Measurements from ENCODE around the gene SMAD2.
"Not testable (repeated sequence)": the region's sequence is repeated elsewhere in the genome, so short reads cannot be mapped to it uniquely, and the experiment has no call there.

The SMAD2 gene

DNA sequence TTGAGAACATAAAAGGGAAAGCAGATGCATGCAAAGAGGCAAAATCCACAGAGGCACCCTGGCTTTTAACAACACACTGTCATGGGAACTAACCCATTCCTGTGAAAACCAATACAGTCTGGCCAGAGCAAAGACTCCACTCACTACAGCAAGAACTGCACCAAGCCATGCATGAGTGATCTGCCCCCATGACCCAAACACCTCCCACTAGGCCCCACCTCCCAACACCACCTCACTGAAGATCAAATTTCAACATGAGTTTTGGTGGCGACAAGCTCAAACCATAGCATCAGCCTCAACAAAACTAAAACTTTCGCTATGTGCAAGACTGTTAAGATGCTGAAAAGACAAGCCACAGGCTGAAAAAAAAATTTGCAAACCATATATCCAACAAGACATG lies 162.8 kb downstream of the SMAD2 start:
- no peak for DNase-seq (ENCODE audit: low spot score)
- TF ChIP-seq, protein P1, sequence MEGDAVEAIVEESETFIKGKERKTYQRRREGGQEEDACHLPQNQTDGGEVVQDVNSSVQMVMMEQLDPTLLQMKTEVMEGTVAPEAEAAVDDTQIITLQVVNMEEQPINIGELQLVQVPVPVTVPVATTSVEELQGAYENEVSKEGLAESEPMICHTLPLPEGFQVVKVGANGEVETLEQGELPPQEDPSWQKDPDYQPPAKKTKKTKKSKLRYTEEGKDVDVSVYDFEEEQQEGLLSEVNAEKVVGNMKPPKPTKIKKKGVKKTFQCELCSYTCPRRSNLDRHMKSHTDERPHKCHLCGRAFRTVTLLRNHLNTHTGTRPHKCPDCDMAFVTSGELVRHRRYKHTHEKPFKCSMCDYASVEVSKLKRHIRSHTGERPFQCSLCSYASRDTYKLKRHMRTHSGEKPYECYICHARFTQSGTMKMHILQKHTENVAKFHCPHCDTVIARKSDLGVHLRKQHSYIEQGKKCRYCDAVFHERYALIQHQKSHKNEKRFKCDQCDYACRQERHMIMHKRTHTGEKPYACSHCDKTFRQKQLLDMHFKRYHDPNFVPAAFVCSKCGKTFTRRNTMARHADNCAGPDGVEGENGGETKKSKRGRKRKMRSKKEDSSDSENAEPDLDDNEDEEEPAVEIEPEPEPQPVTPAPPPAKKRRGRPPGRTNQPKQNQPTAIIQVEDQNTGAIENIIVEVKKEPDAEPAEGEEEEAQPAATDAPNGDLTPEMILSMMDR (IDR thresholded peaks at IDR 0.05; ENCODE audit: extremely low read depth, missing control alignments), result no peak

GRCh38 chr18:47767198-47767597 lies 163.3 kb downstream of the SMAD2 start:
- DNase-seq (ENCODE audit: low spot score), result not testable (repeated sequence)

All from GM20000 (cell line).